GM23248 (cell line): ENCODE results near the gene C17orf100.

Experiments used
- EZH2 ChIP-seq: fragments of 200-600 bp; sonication (generic); IDR thresholded peaks from 2 replicates; pipeline ENCODE4 v1.6.1; 2018; ENCODE audit warnings: antibody characterized with exemption, mild to moderate bottlenecking; ENCODE audit not compliant: insufficient read depth, poor library complexity, severe bottlenecking
- EZH2phosphoT487 ChIP-seq: fragments of 200-600 bp; sonication (generic); IDR thresholded peaks from 2 replicates; pipeline ENCODE4 v1.6.1; 2018; ENCODE audit warnings: antibody characterized with exemption, moderate library complexity, mild to moderate bottlenecking, low read depth; ENCODE audit not compliant: insufficient read depth

DNA sequence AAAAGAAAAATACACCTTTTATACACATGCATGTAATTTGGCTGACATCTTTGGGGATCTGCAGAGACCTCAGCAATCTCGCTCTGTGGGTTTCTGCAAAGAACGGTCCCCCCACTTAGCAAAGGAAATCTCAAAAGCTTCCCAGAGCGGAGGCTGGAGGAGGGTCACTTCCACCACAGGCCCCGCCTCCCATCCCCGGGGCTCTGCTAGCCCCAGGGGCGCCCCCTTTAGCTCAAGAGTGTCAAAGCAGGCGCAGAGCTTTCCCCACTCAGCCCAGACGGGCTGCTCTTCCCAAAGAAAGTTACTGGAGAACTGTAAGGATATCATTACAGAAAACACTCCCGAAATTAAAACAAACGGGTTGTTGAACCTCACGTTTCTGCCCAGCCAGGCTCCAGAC lies 50.2 kb downstream of the C17orf100 start:
- TF ChIP-seq EZH2 (no peak), EZH2phosphoT487 (no peak)
